ENCODE data around the gene GGTLC2.
"Not testable (repeated sequence)": the region's sequence is repeated elsewhere in the genome, so short reads cannot be mapped to it uniquely, and the experiment has no call there.

The GGTLC2 gene

DNA sequence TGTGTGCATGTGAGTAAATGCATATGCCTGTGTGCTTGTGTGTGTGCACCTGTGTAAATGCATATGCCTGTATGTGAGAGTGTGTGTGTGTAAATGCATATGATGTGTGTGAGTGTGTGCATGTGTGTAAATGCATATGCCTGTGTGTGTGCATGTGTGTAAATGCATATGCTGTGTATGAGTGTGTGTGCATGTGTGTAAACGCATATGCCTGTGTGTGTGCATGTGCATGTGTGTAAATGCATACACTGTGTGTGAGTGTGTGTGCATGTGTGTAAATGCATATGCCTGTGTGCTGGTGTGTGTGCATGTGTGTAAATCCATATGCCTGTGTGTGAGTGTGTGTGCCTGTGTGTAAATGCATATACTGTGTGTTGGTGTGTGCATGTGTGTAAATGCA lies 37.8 kb downstream of the GGTLC2 start:
- peaks cover 0 to 10% (median 0%) of the 10 kb centered on the region in 11 experiments; a peak in 3 of 22 replicates for H4K20me1 ChIP-seq
- no peak overlapping the region for H3K27ac ChIP-seq
- H3K27me3 ChIP-seq = no peaks in the 10 kb centered on the region
- peak overlapping the region in 4 of 11 experiments; percentile 59 to 77 (median 65); a peak in 5 of 22 replicates for H3K4me2 ChIP-seq
- no peak overlapping the region for H3K9ac ChIP-seq
- H3K4me1 ChIP-seq = peaks cover 36 to 78% (median 63%) of the 10 kb centered on the region in 10 experiments
- no peaks in the 10 kb centered on the region for H3K9me3 ChIP-seq (replicated peaks in 1 of 11)
- H3K36me3 ChIP-seq = no peaks in the 10 kb centered on the region
- H3K4me3 ChIP-seq = no peak overlapping the region
- TF ChIP-seq Cebpa-rat (IDR thresholded peaks at IDR 0.05) = no peak

DNA sequence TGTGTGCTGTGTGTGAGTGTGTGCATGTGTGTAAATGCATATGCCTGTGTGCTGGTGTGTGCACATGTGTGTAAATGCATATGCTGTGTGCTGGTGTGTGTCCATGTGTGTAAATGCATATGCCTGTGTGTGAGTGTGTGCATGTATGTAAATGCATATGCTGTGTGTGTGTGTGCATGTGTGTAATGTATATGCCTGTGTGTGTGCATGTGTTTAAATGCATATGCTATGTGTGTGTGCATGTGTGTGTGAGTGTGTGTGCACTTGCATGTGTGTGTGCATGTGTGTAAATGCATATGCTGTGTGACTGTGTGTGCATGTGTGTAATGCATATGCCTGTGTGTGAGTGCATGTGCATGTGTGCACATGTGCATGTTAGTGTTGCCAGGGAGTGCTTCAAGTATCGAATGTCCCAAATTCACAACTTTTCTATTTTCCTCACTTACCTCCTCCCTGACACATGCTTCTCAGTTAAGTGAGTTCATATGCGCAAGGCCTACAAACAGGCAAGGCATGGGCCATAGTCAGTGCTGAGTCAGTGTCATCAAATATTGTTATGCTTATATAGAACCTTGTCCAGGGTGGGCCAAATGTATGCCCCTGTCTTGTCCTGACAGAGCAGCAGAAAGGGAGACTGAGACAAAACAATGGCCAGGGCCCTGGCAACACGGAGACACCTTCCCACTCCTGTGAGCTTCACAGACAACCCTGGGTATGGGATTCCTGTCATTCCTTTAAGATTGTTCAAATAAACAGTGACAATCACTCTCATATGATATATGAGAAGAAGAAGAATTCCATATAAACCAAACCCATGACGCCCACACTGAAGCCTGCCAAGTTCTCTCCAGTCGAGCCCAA lies 38.6 kb downstream of the GGTLC2 start:
- Histone ChIP-seq H3K9ac (no peak overlapping the region), H3K4me2 (no peak overlapping the region), H3K9me3 (replicated peaks in 1 of 11) (no peaks in the 10 kb centered on the region), H3K4me3 (no peak overlapping the region), H3K27ac (no peak overlapping the region), H3K4me1 (peaks cover 40 to 77% (median 64%) of the 10 kb centered on the region in 10 experiments), H3K27me3 (no peaks in the 10 kb centered on the region), H4K20me1 (peaks cover 0 to 10% (median 0%) of the 10 kb centered on the region in 11 experiments; a peak in 3 of 22 replicates), H3K36me3 (no peaks in the 10 kb centered on the region)
- no peak for TF ChIP-seq Cebpa-rat (IDR thresholded peaks at IDR 0.05)

DNA sequence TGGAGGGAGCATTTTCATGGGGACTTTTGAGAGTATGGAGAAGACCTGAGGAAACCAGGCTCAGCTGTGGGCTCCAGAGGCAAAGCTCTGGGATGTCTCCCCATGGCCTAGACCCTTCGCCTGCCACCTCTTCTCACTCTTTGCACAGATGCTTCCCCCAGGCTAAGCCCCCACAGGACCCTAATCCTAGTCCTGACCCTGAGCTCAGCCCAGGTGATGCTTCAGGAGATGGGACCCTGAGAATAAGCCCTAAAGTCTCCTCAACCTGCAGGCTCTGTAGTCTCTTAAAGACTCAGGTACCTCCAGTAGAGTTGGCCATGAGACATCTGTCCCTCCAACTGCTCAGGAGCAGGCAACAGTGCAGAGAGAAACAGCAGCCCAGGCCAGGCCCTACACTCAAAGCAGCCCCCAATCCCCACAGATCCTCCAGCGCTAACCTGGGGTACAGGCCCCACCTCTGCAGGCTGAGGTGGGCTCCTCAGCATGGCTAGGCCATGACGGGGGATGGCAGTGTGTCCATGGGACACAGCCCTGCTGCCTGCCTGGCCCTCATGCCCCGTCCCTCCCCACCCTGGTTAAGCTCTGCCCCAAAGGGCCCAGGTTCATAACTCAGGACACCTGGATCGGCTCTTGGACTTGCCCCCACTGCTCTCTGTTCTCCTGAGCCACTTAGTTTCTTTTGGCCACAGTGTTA lies 39.4 kb downstream of the GGTLC2 start:
- Histone ChIP-seq H3K36me3 (no peaks in the 10 kb centered on the region), H3K27me3 (no peaks in the 10 kb centered on the region), H3K9ac (no peak overlapping the region), H3K4me2 (no peak overlapping the region), H3K4me1 (peaks cover 35 to 69% (median 56%) of the 10 kb centered on the region in 10 experiments), H3K27ac (no peak overlapping the region), H3K4me3 (no peak overlapping the region), H4K20me1 (peaks cover 0 to 10% (median 0%) of the 10 kb centered on the region in 11 experiments; a peak in 3 of 22 replicates), H3K9me3 (replicated peaks in 1 of 11) (no peaks in the 10 kb centered on the region)
- TF ChIP-seq Cebpa-rat (IDR thresholded peaks at IDR 0.05) = no peak

DNA sequence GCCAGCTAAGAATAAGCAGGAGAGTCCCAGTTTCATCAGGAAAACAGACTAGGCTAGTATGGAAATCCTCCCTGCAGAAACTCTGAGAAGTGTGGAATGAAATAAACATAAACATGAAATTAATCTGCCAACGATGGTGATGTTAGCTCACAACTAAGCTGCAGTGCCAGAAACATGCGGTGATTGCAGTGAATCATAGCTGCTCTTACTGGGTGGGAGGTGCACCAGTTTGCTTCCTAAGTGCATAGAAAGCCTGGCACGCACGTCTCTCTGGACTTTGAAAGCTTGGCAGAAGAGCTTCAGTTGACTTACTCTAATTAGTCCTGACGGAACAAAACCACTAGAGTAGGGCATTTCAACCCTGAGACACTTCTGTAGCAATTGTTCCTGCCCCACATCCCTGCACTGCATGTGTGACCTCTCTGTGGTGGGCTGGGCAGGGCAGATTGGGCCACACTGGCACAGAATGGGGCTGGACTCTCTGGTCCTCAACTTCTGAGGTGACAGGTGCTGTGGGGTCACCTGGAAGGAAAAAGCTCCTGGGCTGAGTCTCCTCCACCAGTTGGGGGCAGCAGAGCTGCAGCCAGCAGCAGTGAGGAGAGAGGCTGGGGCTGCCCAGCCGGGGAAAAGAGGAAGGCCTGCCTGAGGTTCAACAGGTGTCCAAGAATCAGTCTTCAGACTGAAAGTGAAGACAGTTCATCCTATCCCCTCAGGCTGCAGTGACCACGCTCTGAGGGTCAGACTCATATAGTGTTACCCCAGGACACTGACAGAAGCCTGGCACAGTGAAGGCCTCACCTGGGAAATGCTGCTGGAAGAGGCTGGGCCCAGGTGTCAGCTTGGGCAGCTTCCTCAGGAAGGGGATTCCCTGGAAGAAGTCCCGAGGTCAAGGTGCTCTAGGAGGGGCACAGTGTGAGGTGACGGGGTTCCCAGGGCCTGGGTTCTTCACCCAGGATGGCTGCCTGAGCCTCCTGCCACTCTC lies 40.5 kb downstream of the GGTLC2 start:
- Histone ChIP-seq H3K27ac (no peak overlapping the region), H3K9me3 (replicated peaks in 1 of 11) (no peaks in the 10 kb centered on the region), H3K4me2 (peak overlapping the region; percentile 62 to 96 (median 83); a peak in 20 of 22 replicates), H3K36me3 (no peaks in the 10 kb centered on the region), H4K20me1 (peaks cover 0 to 10% (median 0%) of the 10 kb centered on the region in 11 experiments; a peak in 3 of 22 replicates), H3K9ac (no peak overlapping the region), H3K4me1 (peaks cover 31 to 59% (median 46%) of the 10 kb centered on the region in 10 experiments), H3K4me3 (no peak overlapping the region), H3K27me3 (no peaks in the 10 kb centered on the region)
- TF ChIP-seq Cebpa-rat (IDR thresholded peaks at IDR 0.05) = no peak

DNA sequence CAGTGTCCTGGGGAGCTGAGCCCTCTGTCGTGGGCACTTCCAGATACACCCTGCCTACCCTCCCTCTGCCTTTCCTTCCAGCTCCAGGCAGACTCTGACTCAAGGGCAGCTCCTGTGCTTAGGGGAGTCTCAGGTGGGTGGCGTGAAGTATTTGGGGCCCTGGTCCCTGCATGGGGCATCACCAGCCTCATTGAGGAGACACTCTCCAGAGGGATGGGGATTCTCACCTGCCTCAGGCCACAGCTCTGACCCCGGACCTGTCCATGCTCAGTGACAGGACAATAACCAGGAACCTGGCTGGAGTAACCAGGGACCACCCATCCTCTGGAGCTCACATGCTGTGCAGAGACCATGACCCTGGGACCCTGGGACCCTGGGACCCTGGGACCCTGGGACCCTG lies 41.2 kb downstream of the GGTLC2 start:
- Histone ChIP-seq H3K4me3 (no peak overlapping the region), H3K4me1 (peaks cover 31 to 53% (median 44%) of the 10 kb centered on the region in 10 experiments), H3K9me3 (replicated peaks in 1 of 11) (no peaks in the 10 kb centered on the region), H3K36me3 (no peaks in the 10 kb centered on the region), H3K27me3 (no peaks in the 10 kb centered on the region), H4K20me1 (peaks cover 0 to 10% (median 0%) of the 10 kb centered on the region in 11 experiments; a peak in 3 of 22 replicates), H3K4me2 (peak overlapping the region; percentile 62 to 96 (median 83)), H3K27ac (no peak overlapping the region), H3K9ac (no peak overlapping the region)
- no peak for TF ChIP-seq Cebpa-rat (IDR thresholded peaks at IDR 0.05)

DNA sequence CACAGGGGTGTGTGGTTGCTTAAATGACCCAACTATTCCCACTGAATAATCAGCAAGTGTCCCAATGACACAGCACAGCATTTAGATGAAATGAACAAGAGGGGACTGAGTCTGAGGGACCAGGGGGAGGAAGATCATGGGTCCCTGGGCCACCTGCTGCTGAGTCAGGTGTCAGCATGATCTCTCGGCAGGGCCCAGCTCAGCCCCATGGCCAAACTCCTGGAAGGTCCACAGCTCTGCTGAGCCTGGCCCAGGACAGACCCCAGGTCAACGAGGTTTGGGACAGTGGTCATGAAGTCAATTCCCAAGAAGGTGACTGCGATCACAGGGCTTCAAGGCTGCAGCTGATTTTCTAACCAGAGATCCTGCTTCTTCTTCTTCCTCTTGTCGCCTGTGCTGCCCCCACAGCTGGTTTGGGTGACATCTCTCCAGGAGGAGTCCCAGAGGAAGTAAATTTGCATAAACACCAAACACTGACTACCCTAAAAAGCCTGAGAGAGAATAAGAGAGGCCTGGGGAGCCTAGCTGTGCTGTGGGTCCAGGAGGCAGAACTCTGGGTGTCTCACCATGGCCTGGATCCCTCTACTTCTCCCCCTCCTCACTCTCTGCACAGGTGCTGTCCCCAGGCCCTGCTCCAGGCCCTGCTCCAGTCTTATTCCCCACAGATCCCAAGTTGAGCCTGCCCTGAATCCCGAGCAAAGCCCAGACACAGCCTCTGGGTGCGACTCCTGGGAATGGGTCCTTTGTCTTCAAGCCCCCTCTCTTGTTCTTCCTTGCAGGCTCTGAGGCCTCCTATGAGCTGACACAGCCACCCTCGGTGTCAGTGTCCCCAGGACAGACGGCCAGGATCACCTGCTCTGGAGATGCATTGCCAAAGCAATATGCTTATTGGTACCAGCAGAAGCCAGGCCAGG lies 42.0 kb downstream of the GGTLC2 start:
- Histone ChIP-seq H3K4me2 (peak overlapping the region; percentile 62 to 96 (median 83)), H3K4me1 (peaks cover 31 to 44% (median 42%) of the 10 kb centered on the region in 10 experiments), H3K9ac (peak overlapping the region in 5 of 11 experiments; percentile 11 to 37 (median 35); a peak in 5 of 22 replicates), H3K4me3 (peak overlapping the region in 2 of 10 experiments; percentile 20 to 49; a peak in 4 of 20 replicates), H3K27ac (peak overlapping the region in 3 of 11 experiments; percentile 21 to 59 (median 23); a peak in 2 of 22 replicates)
- not testable (repeated sequence) for H3K36me3 ChIP-seq; H3K27me3 ChIP-seq; H3K9me3 ChIP-seq (replicated peaks in 1 of 11); H4K20me1 ChIP-seq

DNA sequence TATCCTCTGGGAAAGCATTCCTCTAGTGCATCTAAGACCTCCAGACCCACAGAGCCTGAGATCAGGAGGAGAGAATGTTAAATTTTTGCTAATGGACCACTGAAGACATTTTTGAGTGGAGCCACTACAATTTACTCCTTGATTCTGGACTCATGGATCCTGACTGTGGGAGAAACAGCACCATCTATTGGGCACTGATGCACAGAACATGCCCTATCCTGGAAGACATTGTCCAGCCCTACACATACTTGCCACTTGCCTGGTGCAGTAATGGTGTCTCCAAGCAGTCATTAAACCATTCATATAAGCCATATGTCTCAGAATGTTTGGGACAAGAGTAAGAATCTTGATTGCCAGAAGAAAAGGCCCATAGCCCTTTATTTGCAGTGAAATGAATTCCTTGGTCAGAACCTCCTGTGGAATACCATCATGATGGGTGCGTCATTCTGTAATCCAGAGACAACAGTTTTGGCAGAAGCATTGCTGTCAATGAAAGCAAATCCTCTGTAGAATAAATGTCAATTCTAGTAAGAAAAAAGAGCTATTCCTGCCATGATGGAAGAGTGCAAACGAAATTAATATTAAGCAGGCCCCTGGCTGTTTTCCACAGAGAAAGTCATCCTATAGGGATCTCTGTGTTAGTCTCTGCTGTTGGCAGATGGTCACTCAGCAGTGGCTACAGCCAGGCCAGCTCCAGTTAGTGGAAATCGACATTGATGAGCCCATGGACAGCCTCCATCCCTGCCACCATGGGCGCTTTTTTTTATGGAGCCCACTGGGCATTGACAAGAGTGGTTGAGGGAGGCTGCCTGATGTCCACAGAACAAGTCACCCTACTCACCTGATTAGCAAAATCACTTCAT lies 43.5 kb downstream of the GGTLC2 start:
- Histone ChIP-seq H3K27me3 (no peaks in the 10 kb centered on the region), H3K9me3 (replicated peaks in 1 of 11) (no peaks in the 10 kb centered on the region), H4K20me1 (peaks cover 0 to 10% (median 0%) of the 10 kb centered on the region in 11 experiments; a peak in 4 of 22 replicates), H3K4me1 (peaks cover 36 to 50% (median 47%) of the 10 kb centered on the region in 10 experiments), H3K4me3 (no peak overlapping the region), H3K36me3 (no peaks in the 10 kb centered on the region), H3K9ac (0 out of 22 replicates have a peak overlapping the region, but pooled peaks of 1 of the 11 experiments have one; percentile 20), H3K4me2 (peak overlapping the region; percentile 62 to 96 (median 83)), H3K27ac (0 out of 22 replicates have a peak overlapping the region, but pooled peaks of 1 of the 11 experiments have one; percentile 59)
- no peak for TF ChIP-seq Cebpa-rat (IDR thresholded peaks at IDR 0.05)
